Thymus (tissue), 11 donors: Measurements from ENCODE around the gene MAPT. TPM values are rescaled to one million over a fixed set of nuclear protein-coding genes. Genes with fewer than 3 reads are reported as not detected.

ENCODE experiments used
- DNase-seq, 9 donors: peaks; one replicate each; pipeline ENCODE4 v3.0.0-alpha.2; 2013; ENCODE audit warnings: low spot score in 9 of 9, low read depth in 6 of 9, missing footprints in 1 of 9
- H3K27ac ChIP-seq, 2 donors: one replicate each; pipeline ENCODE4 v1.5.1; 2013; ENCODE audit warnings: control low read depth in 1 of 2, low read depth in 1 of 2, low read length in 1 of 2, mild to moderate bottlenecking in 1 of 2, moderate library complexity in 1 of 2
- H3K27me3 ChIP-seq, 2 donors: one replicate each; pipeline ENCODE4 v1.5.1; 2013; ENCODE audit warnings: low read length in 1 of 2; ENCODE audit not compliant: control insufficient read depth in 2 of 2, insufficient read depth in 1 of 2
- H3K36me3 ChIP-seq, 2 donors: one replicate each; pipeline ENCODE4 v1.5.1; 2013; ENCODE audit warnings: low read length in 1 of 2, mild to moderate bottlenecking in 1 of 2, moderate library complexity in 1 of 2; ENCODE audit not compliant: control insufficient read depth in 2 of 2, insufficient read depth in 2 of 2
- H3K4me1 ChIP-seq, 2 donors: one replicate each; pipeline ENCODE4 v1.5.1; 2013; ENCODE audit warnings: low read length in 2 of 2; ENCODE audit not compliant: control insufficient read depth in 2 of 2, insufficient read depth in 2 of 2
- H3K4me3 ChIP-seq, 2 donors: one replicate each; pipeline ENCODE4 v1.5.1; 2013; ENCODE audit warnings: low read length in 2 of 2, control low read depth in 1 of 2, mild to moderate bottlenecking in 1 of 2
- H3K9me3 ChIP-seq, 2 donors: one replicate each; pipeline ENCODE4 v1.5.1; 2013; ENCODE audit warnings: low read length in 1 of 2, mild to moderate bottlenecking in 1 of 2; ENCODE audit not compliant: control insufficient read depth in 2 of 2, insufficient read depth in 1 of 2
- WGBS: extraction: QIAGEN DNeasy Blood & Tissue Kit; methylation state at CpG from one replicate; pipeline ENCODE4 v1.1.7; 2013; 5-methylcytosine and 5-hydroxymethylcytosine counted together
- polyA plus RNA-seq: library from polyadenylated mRNA; stranded (reverse); fragments of 200-250 nt; gene quantifications from one replicate; pipeline ENCODE4 v1.2.3, GENCODE V29; 2013
- total RNA-seq: library from RNA; stranded (reverse); fragments of 120-200 nt; gene quantifications from one replicate; pipeline ENCODE4 v1.2.4, GENCODE V29; 2013
- donor health status: healthy.

Gene MAPT
- total and polyA plus RNA-seq, 2 donors: 0.57 to 0.84 TPM

DNA sequence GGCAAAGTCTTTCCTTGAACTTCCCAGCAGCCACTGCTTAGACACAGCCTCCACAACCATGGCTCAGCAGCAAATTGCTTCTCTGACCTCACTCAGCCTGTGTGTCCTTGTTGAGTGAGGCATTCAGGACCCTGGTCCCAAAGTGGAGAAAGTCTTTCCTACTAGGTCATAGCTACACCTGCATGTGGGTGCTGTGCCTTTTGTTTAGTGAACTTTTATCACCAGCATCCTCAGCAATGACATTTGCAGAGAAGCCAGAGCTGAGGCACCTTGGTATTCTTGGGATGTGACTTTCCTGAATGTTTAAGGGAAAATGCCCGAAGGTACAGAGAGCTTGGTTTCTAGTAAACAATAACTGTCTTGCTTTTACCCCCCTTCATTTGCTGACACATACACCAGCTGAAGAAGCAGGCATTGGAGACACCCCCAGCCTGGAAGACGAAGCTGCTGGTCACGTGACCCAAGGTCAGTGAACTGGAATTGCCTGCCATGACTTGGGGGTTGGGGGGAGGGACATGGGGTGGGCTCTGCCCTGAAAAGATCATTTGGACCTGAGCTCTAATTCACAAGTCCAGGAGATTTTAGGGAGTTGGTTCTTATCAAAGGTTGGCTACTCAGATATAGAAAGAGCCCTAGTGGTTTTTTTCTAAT is 83.7 kb downstream of the MAPT start:
- Histone ChIP-seq H3K27me3 (peaks cover 0 to 11% of the 10 kb centered on the region in 2 donors), H3K27ac (no peak overlapping the region), H3K4me1 (peaks cover 0 to 3% of the 10 kb centered on the region in 2 donors), H3K9me3 (no peaks in the 10 kb centered on the region), H3K4me3 (no peak overlapping the region), H3K36me3 (no peaks in the 10 kb centered on the region)
- DNase-seq: no peak
- WGBS: 92% methylated on average over 3 of the region's 3 CpGs

DNA sequence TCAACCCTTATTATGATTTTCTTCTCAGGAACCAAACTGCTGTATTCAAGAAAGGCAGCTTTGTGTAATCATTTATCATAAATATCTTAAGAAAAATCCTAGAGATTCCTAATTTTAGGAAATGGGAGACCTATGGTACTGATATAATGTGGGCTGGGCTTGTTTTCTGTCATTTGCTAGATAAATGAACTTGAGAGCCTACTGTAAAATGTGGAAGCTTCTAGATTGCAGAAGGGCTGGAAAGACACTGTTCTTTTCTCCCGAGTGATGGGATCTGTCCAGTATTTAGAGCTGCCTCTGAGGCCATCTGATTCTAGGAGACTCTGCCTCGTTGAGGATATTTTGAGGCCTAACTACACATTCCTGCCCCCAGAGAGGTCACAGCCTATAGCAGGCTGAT is 84.8 kb downstream of the MAPT start:
- H3K9me3 ChIP-seq: no peaks in the 10 kb centered on the region
- no peaks in the 10 kb centered on the region for H3K36me3 ChIP-seq
- no peak overlapping the region for H3K27ac ChIP-seq
- no peaks in the 10 kb centered on the region for H3K4me1 ChIP-seq
- H3K4me3 ChIP-seq: no peak overlapping the region
- H3K27me3 ChIP-seq: peaks cover 0 to 7% of the 10 kb centered on the region in 2 donors
- DNase-seq: no peak
- 96% methylated on average over 2 of the region's 2 CpGs for WGBS

DNA sequence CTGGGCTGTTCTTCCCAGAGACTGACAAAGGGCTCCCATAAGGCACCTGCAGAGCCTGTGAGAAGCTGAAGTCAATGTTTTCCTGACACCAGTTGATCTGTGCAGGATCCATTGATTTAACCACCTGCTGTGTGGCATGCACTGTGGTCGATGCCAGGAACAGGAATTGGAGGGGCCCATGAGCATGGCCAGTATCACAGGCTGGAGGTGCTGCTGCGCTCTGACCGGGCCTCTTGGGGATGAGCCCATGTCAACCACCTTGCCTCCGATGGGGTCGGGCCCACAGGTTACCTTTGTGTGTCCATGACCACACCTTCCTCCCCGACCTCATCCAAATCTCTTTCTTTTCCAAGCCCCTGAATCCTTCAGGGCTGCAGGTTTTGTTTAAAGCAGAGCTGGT is 86.5 kb downstream of the MAPT start:
- no peak for DNase-seq

DNA sequence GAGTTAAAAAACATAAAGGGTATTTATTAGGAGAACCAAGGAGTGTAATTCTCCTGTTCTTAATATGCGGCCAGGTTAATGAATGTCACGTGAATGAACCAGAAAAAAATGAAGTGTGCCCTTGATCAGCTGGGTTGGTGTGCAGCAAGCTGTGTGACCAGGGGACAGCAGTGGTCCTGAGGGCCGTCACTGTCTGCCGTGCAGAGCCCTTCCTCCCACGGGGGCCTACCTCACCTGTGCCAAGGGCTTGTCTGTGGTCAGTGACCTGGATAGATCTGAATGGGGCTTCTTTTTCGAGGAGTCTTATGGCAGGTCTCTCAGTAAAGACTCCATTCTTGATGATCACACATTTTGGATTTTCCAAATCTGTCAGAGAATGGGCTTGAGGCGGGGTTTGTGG is 87.0 kb downstream of the MAPT start:
- 93% methylated on average over 7 of the region's 7 CpGs for WGBS
- no peaks in the 10 kb centered on the region for H3K4me1 ChIP-seq
- no peaks in the 10 kb centered on the region for H3K36me3 ChIP-seq
- peaks cover 0 to 11% of the 10 kb centered on the region in 2 donors for H3K27me3 ChIP-seq
- H3K4me3 ChIP-seq: no peak overlapping the region
- no peak overlapping the region for H3K27ac ChIP-seq
- no peaks in the 10 kb centered on the region for H3K9me3 ChIP-seq
- no peak for DNase-seq

More for the DNA sequence above, 86.5 kb downstream of the MAPT start:
- H3K36me3 ChIP-seq: no peaks in the 10 kb centered on the region
- H3K9me3 ChIP-seq: no peaks in the 10 kb centered on the region
- 93% methylated on average over 6 of the region's 6 CpGs for WGBS
- H3K4me1 ChIP-seq: no peaks in the 10 kb centered on the region
- no peak overlapping the region for H3K4me3 ChIP-seq
- H3K27ac ChIP-seq: no peak overlapping the region
- H3K27me3 ChIP-seq: peaks cover 0 to 10% of the 10 kb centered on the region in 2 donors

DNA sequence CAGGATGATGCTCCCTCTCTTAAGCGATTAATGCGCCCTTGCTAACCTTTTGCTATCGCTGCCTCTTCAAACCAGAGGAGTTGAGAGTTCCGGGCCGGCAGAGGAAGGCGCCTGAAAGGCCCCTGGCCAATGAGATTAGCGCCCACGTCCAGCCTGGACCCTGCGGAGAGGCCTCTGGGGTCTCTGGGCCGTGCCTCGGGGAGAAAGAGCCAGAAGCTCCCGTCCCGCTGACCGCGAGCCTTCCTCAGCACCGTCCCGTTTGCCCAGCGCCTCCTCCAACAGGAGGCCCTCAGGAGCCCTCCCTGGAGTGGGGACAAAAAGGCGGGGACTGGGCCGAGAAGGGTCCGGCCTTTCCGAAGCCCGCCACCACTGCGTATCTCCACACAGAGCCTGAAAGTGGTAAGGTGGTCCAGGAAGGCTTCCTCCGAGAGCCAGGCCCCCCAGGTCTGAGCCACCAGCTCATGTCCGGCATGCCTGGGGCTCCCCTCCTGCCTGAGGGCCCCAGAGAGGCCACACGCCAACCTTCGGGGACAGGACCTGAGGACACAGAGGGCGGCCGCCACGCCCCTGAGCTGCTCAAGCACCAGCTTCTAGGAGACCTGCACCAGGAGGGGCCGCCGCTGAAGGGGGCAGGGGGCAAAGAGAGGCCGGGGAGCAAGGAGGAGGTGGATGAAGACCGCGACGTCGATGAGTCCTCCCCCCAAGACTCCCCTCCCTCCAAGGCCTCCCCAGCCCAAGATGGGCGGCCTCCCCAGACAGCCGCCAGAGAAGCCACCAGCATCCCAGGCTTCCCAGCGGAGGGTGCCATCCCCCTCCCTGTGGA is 88.6 kb downstream of the MAPT start:
- Histone ChIP-seq H3K9me3 (no peaks in the 10 kb centered on the region), H3K4me1 (no peaks in the 10 kb centered on the region), H3K4me3 (no peak overlapping the region), H3K36me3 (no peaks in the 10 kb centered on the region), H3K27ac (no peak overlapping the region), H3K27me3 (peaks cover 0 to 13% of the 10 kb centered on the region in 2 donors)
- DNase-seq: no peak
- WGBS: 96% methylated on average over 41 of the region's 41 CpGs

DNA sequence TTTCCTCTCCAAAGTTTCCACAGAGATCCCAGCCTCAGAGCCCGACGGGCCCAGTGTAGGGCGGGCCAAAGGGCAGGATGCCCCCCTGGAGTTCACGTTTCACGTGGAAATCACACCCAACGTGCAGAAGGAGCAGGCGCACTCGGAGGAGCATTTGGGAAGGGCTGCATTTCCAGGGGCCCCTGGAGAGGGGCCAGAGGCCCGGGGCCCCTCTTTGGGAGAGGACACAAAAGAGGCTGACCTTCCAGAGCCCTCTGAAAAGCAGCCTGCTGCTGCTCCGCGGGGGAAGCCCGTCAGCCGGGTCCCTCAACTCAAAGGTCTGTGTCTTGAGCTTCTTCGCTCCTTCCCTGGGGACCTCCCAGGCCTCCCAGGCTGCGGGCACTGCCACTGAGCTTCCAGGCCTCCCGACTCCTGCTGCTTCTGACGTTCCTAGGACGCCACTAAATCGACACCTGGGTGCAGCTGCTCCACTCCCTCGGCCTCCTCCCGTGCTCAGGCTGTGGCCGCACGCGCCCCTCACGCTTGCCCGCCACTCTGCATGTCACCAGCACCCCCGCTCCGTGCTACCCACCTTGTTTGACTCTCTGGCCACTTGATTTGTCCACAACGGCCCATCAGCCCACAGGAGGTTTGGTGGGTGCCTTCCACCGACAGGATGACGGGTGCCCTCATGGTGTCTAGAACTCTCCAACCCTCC is 89.4 kb downstream of the MAPT start:
- no peaks in the 10 kb centered on the region for H3K9me3 ChIP-seq
- no peaks in the 10 kb centered on the region for H3K36me3 ChIP-seq
- DNase-seq: no peak
- H3K4me3 ChIP-seq: no peak overlapping the region
- H3K4me1 ChIP-seq: no peaks in the 10 kb centered on the region
- peaks cover 0 to 15% of the 10 kb centered on the region in 2 donors for H3K27me3 ChIP-seq
- WGBS: 88% methylated on average over 31 of the region's 31 CpGs
- no peak overlapping the region for H3K27ac ChIP-seq

DNA sequence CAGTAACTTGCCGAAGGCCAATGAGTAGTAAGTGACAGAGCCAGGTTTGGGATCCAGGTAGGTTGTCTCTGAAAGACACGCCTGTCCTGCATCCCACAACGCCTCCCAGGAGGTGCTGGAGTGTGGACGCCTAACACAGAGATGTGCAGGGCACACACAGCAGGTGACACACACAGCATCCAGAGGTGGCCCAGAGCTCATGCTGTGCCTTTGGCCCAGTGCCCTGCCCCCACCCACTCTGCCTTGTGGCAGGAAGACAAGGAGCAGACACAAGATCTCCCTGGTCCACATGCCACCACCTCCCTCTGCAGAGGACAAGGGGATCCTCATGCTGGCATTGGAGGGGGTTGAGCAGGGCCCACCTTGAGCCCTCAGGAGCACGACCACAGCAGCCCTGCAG is 90.0 kb downstream of the MAPT start:
- no peaks in the 10 kb centered on the region for H3K36me3 ChIP-seq
- WGBS: 90% methylated on average over 5 of the region's 5 CpGs
- no peak for DNase-seq
- H3K4me3 ChIP-seq: no peak overlapping the region
- H3K27ac ChIP-seq: no peak overlapping the region
- H3K9me3 ChIP-seq: no peaks in the 10 kb centered on the region
- peaks cover 0 to 15% of the 10 kb centered on the region in 2 donors for H3K27me3 ChIP-seq
- H3K4me1 ChIP-seq: no peaks in the 10 kb centered on the region

DNA sequence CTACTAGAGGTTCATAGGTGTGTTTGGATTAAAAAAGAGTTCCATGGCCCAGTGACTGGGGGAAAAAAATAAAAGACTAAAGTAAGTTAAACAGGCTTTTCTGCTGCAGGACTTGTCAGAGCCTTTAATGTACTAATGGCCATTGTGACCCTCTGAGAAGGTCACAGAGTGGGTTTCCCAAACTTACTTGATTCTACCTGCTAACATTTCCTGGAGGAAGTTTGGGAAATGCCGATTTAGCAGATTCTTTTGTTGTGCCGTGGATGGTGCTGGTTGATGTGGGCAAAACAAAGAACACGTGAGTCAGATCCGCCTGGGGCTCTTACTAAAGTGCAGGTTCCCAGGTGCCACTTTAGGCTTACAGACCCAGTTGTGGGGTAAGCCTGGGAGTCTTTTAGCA is 91.1 kb downstream of the MAPT start:
- H3K27me3 ChIP-seq: peaks cover 0 to 15% of the 10 kb centered on the region in 2 donors
- H3K9me3 ChIP-seq: no peaks in the 10 kb centered on the region
- no peaks in the 10 kb centered on the region for H3K4me1 ChIP-seq
- no peak for DNase-seq
- H3K27ac ChIP-seq: no peak overlapping the region
- no peak overlapping the region for H3K4me3 ChIP-seq
- H3K36me3 ChIP-seq: no peaks in the 10 kb centered on the region
- WGBS: 88% methylated on average over 4 of the region's 4 CpGs

DNA sequence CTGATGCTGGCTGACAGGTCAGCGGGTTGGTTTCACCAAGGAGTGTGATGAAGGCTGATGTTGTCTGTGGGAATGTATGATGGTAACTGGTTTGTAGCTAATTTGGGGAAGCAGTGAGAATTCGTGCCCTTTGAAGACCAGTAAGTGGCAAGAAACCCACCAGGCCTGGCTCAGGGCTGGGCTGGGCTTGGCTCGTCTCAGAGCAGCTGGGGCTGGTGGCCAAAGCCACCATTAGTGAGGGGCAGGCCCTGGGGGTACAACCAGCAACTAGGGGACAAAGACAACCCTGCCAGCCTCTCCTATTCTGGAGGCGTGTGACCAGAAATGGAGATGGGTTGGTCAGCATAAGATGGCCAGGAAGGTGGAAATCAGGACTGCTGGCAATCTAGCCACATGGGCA is 91.7 kb downstream of the MAPT start:
- Histone ChIP-seq H3K9me3 (no peaks in the 10 kb centered on the region), H3K4me3 (no peak overlapping the region), H3K27me3 (peaks cover 0 to 12% of the 10 kb centered on the region in 2 donors), H3K27ac (no peak overlapping the region), H3K4me1 (no peaks in the 10 kb centered on the region), H3K36me3 (no peaks in the 10 kb centered on the region)
- DNase-seq: no peak
- whole genome bisulfite sequencing: 94% methylated on average over 4 of the region's 4 CpGs
